ENCODE data around the gene NFATC4. TPM values are rescaled to one million over a fixed set of nuclear protein-coding genes. Genes with fewer than 3 reads are reported as not detected.
"Not testable (repeated sequence)": the region's sequence is repeated elsewhere in the genome, so short reads cannot be mapped to it uniquely, and the experiment has no call there.

Gene NFATC4
- total RNA-seq, 1 donor from 2014 or later: 37.0 TPM

DNA sequence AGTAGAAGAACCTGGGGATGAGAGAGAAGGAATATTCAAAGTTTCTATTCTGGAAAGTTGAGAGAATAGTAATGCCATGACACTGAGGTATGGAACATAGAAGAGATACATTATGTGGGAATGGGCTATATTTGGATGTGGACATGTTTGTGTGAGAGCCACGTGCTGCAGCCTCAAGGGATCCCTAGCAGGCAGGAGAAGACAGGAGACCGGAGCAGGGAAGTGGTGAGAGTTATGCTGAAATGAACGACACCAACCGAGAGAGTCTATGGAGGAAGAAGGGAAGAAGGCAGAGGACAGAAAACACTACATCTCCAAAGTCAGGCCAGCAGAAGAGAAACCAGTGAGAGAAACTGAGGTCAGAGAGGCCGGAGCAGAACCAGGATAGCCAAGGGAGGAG is 18.2 kb upstream of the NFATC4 start:
- no peaks in the 10 kb centered on the region for H3K36me3 ChIP-seq
- ATAC-seq (no peak), DNase-seq (no peak)
- no peaks in the 10 kb centered on the region for H3K27me3 ChIP-seq (ENCODE audit: low read depth)
- H3K9me3 ChIP-seq: no peaks in the 10 kb centered on the region
- H3K4me3 ChIP-seq: no peak overlapping the region
- intact Hi-C loops (cut with DNase I): no loop called here
- TF ChIP-seq CTCF (IDR thresholded peaks at IDR 0.05): no peak
- no peak overlapping the region for H3K27ac ChIP-seq
- H3K4me1 ChIP-seq: peaks cover 19% of the 10 kb centered on the region

DNA sequence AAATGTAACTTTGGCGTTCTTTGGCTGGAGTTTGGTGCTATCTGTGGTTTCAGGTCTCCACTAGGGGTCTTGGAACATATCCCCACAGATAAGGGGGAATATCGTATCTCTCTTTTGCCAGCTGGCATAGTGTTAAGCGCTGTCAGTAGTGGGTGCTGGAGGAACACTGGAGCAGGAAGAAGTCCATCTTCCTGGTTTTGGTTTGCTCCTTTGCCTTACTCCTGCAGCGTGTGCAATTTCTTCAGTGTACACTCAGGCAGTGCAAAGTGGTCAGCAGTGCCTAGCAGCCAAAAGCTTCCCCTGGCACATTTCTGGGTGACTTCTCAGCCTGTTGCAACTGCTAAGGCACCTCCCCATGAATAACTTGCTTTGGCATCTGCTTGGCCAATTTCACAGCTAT is 16.5 kb upstream of the NFATC4 start:
- intact Hi-C loops (cut with DNase I): no loop called here
- ATAC-seq (peak; percentile 51 to 65), DNase-seq (no peak)
- peak overlapping the region; percentile 43 for H3K27ac ChIP-seq
- H3K27me3 ChIP-seq (ENCODE audit: low read depth): no peaks in the 10 kb centered on the region
- no peaks in the 10 kb centered on the region for H3K9me3 ChIP-seq
- TF ChIP-seq CTCF (IDR thresholded peaks at IDR 0.05): no peak
- peaks cover 19% of the 10 kb centered on the region for H3K4me1 ChIP-seq
- no peak overlapping the region for H3K4me3 ChIP-seq
- H3K36me3 ChIP-seq: no peaks in the 10 kb centered on the region

DNA sequence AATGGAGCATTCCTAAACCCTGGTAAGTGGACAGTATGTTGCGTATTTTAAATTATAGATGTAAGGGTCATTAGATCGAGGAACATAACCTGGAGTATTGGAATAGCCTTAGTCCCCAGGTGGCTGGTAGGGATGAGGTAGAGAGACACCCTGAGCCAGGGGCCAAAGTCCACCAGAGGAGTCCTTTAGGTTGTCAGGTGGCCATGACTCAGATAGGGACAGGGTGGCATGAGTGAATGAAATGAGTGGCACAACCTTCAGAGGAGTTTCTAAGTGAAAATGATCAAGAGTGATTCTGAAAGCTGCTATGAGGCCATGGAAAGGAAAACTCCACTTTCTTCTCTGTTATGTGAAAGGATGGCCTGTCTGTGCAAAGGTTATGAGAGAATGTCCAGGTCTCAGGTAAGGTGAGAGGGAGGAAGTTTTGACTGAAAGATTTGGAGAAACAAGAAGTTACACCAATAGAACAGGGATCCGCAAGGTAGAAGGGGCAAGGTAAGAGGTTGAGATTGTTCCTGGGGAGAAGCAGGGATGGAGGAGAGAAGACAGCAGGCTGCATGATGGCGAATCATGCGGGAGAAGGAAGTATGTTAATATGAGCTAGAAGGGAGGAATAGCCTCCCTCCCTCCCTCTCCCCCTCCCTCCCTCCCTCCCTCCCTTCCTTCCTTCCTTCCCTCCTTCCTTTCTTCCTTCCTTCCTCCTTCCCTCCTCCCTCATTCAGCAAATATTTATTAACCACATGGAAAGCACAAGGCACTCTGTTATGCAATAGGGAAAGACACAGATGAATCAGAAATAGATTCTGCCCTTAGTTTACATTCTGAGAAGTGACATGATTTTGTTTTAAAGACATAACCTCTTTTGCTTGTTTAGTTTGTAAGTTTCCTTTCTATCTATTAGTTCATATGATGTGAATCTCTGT is 14.2 kb upstream of the NFATC4 start:
- Histone ChIP-seq H3K9me3 (no peaks in the 10 kb centered on the region), H3K36me3 (no peaks in the 10 kb centered on the region), H3K4me1 (peaks cover 19% of the 10 kb centered on the region), H3K27me3 (ENCODE audit: low read depth) (no peaks in the 10 kb centered on the region), H3K27ac (no peak overlapping the region), H3K4me3 (no peak overlapping the region)
- TF ChIP-seq CTCF (IDR thresholded peaks at IDR 0.05): no peak
- intact Hi-C loops (cut with DNase I): no loop called here
- ATAC-seq (no peak), DNase-seq (no peak)

DNA sequence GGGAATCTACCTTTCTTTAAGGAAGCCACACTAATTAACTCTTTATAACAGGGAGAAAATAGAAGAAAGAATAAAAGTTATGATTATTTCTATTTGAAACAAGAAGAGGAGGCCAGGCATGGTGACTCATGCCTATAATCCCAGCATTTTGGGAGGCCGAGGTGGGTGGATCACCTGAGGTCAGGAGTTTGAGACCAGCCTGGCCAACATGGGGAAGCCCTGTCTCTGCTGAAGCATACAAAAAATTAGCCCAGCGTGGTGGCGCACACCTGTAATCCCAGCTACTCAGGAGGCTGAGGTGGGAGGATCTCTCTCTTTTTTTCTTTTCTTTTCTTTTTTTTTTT is 13.5 kb upstream of the NFATC4 start:
- intact Hi-C loops (cut with DNase I); H3K27ac ChIP-seq; ATAC-seq; DNase-seq; H3K36me3 ChIP-seq; H3K9me3 ChIP-seq; H3K4me3 ChIP-seq; H3K27me3 ChIP-seq (ENCODE audit: low read depth): not testable (repeated sequence)
- H3K4me1 ChIP-seq: peaks cover 19% of the 10 kb centered on the region

DNA sequence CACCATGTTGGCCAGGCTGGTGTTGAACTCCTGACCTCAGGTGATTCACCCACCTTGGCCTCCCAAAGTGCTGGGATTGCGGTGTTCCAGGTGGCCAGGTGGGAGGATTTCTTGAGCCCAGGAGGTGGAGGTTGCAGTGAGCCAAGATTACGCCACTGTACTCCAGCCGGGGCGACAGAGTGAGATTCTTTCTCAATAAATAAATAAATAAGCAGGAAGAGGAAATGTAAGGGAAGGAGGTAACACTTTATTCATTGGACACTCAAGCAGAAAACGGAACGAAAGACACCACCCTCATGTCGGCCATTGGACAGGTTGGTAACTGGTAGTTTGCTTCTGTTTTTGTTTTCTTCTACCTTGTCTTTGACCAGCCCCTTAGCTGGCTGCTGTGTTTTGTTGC is 13.0 kb upstream of the NFATC4 start:
- H3K36me3 ChIP-seq: no peaks in the 10 kb centered on the region
- DNase-seq (no peak), ATAC-seq (peak; percentile 51 to 66)
- TF ChIP-seq CTCF (IDR thresholded peaks at IDR 0.05): no peak
- no peaks in the 10 kb centered on the region for H3K9me3 ChIP-seq
- no peak overlapping the region for H3K27ac ChIP-seq
- no peaks in the 10 kb centered on the region for H3K27me3 ChIP-seq (ENCODE audit: low read depth)
- H3K4me1 ChIP-seq: peaks cover 19% of the 10 kb centered on the region
- no peak overlapping the region for H3K4me3 ChIP-seq
- intact Hi-C loops (cut with DNase I): no loop called here

DNA sequence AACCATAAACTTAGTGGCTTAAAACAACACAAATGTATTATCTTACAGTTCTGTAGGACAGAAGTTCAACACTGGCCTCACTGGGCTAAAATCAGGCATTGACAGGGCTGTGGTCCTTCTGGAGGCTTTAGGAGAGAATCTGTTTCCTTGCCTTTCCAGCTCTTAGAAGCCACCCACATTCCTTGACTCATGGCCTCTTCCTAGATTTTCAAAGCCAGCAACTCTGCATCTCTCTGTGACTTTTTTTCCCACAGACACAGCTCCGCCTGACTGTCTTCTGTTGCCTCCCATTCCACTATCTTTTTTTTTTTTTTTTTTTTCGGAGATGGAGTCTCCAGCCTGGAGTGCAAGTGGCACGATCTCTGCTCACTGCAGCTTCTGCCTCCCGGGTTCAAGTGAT is 11.8 kb upstream of the NFATC4 start:
- no peaks in the 10 kb centered on the region for H3K36me3 ChIP-seq
- peaks cover 18% of the 10 kb centered on the region for H3K4me1 ChIP-seq
- intact Hi-C loops (cut with DNase I): no loop called here
- no peaks in the 10 kb centered on the region for H3K27me3 ChIP-seq (ENCODE audit: low read depth)
- no peaks in the 10 kb centered on the region for H3K9me3 ChIP-seq
- no peak overlapping the region for H3K27ac ChIP-seq
- no peak for TF ChIP-seq CTCF (IDR thresholded peaks at IDR 0.05)
- DNase-seq (no peak), ATAC-seq (no peak)
- H3K4me3 ChIP-seq: no peak overlapping the region

Measured in lower lobe of right lung (tissue), 2 donors.